ENCODE measurements around the gene PDCD1LG2. TPM values are rescaled to one million over a fixed set of nuclear protein-coding genes. Genes with fewer than 3 reads are reported as not detected.

The PDCD1LG2 gene
- total RNA-seq, 1 donor from 2014 or later, result 8.8 TPM

- peaks cover 19% of the 10 kb centered on the region for H3K4me1 ChIP-seq (ENCODE audit: insufficient read depth, low read length)
- no peak for DNase-seq (ENCODE audit: low read depth)
- Mint-ChIP-seq H3K9me3 (ENCODE audit: unreplicated experiment) (peaks cover 5% of the 10 kb centered on the region), H3K36me3 (ENCODE audit: low read depth, unreplicated experiment) (peaks cover 15% of the 10 kb centered on the region), H3K4me3 (ENCODE audit: unreplicated experiment) (no peak overlapping the region), H3K27me3 (ENCODE audit: low read depth, unreplicated experiment) (no peaks in the 10 kb centered on the region), H3K27ac (ENCODE audit: unreplicated experiment) (no peak overlapping the region), H3K4me1 (ENCODE audit: low read depth, unreplicated experiment) (peaks cover 27% of the 10 kb centered on the region)
- H3K9ac ChIP-seq (ENCODE audit: low read length), result no peak overlapping the region
- no peak overlapping the region for H3K4me2 ChIP-seq (ENCODE audit: low read length)
- no peaks in the 10 kb centered on the region for H3K27me3 ChIP-seq (ENCODE audit: insufficient read depth, low read length)
- no peak overlapping the region for H3K27ac ChIP-seq (ENCODE audit: low read depth, low read length)
- FAIRE-seq, result no peak
- H4K20me1 ChIP-seq (ENCODE audit: insufficient read depth, low read length), result no peaks in the 10 kb centered on the region
- no peak overlapping the region for H3K4me3 ChIP-seq (ENCODE audit: insufficient read depth, low read depth, low read length)
- no peak overlapping the region for H2AFZ ChIP-seq (ENCODE audit: low read depth, low read length)
- H3K9me3 ChIP-seq (ENCODE audit: insufficient read depth, low read depth, low read length), result no peaks in the 10 kb centered on the region
- no peak for TF ChIP-seq EZH2 (IDR thresholded peaks at IDR 0.05; ENCODE audit: insufficient read depth, low read length)
- no peak for TF ChIP-seq CTCF (IDR thresholded peaks at IDR 0.05; ENCODE audit: insufficient read depth, low read depth, low read length)
- H3K36me3 ChIP-seq (ENCODE audit: insufficient read depth, low read length), result peaks cover 2% of the 10 kb centered on the region
- no peaks in the 10 kb centered on the region for H3K79me2 ChIP-seq (ENCODE audit: insufficient read depth, low read length)
Observed at GRCh38 chr9:5559659-5560058, 49.3 kb downstream of the PDCD1LG2 start.

GRCh38 chr9:5560443-5561100 is 50.2 kb downstream of the PDCD1LG2 start:
- Histone ChIP-seq H3K9me3 (ENCODE audit: insufficient read depth, low read depth, low read length) (no peaks in the 10 kb centered on the region), H3K4me3 (ENCODE audit: insufficient read depth, low read depth, low read length) (no peak overlapping the region), H4K20me1 (ENCODE audit: insufficient read depth, low read length) (no peaks in the 10 kb centered on the region), H3K36me3 (ENCODE audit: insufficient read depth, low read length) (peaks cover 2% of the 10 kb centered on the region), H3K27ac (ENCODE audit: low read depth, low read length) (no peak overlapping the region), H3K79me2 (ENCODE audit: insufficient read depth, low read length) (no peaks in the 10 kb centered on the region), H2AFZ (ENCODE audit: low read depth, low read length) (no peak overlapping the region), H3K4me2 (ENCODE audit: low read length) (no peak overlapping the region), H3K27me3 (ENCODE audit: insufficient read depth, low read length) (no peaks in the 10 kb centered on the region), H3K4me1 (ENCODE audit: insufficient read depth, low read length) (peaks cover 17% of the 10 kb centered on the region), H3K9ac (ENCODE audit: low read length) (no peak overlapping the region)
- no peak for DNase-seq (ENCODE audit: low read depth)
- no peak for FAIRE-seq
- Mint-ChIP-seq H3K36me3 (ENCODE audit: low read depth, unreplicated experiment) (peaks cover 16% of the 10 kb centered on the region), H3K27me3 (ENCODE audit: low read depth, unreplicated experiment) (no peaks in the 10 kb centered on the region), H3K27ac (ENCODE audit: unreplicated experiment) (no peak overlapping the region), H3K4me1 (ENCODE audit: low read depth, unreplicated experiment) (peaks cover 25% of the 10 kb centered on the region), H3K9me3 (ENCODE audit: unreplicated experiment) (peaks cover 5% of the 10 kb centered on the region), H3K4me3 (ENCODE audit: unreplicated experiment) (no peak overlapping the region)
- TF ChIP-seq EZH2 (IDR thresholded peaks at IDR 0.05; ENCODE audit: insufficient read depth, low read length), result no peak
- TF ChIP-seq CTCF (IDR thresholded peaks at IDR 0.05; ENCODE audit: insufficient read depth, low read depth, low read length), result no peak

- Histone ChIP-seq H3K4me2 (ENCODE audit: low read length) (no peak overlapping the region), H3K27ac (ENCODE audit: low read depth, low read length) (no peak overlapping the region), H3K9ac (ENCODE audit: low read length) (no peak overlapping the region), H3K36me3 (ENCODE audit: insufficient read depth, low read length) (peaks cover 2% of the 10 kb centered on the region), H2AFZ (ENCODE audit: low read depth, low read length) (no peak overlapping the region), H3K4me1 (ENCODE audit: insufficient read depth, low read length) (peaks cover 17% of the 10 kb centered on the region), H3K9me3 (ENCODE audit: insufficient read depth, low read depth, low read length) (no peaks in the 10 kb centered on the region), H3K4me3 (ENCODE audit: insufficient read depth, low read depth, low read length) (no peak overlapping the region), H3K27me3 (ENCODE audit: insufficient read depth, low read length) (no peaks in the 10 kb centered on the region), H3K79me2 (ENCODE audit: insufficient read depth, low read length) (no peaks in the 10 kb centered on the region), H4K20me1 (ENCODE audit: insufficient read depth, low read length) (no peaks in the 10 kb centered on the region)
- Mint-ChIP-seq H3K4me1 (ENCODE audit: low read depth, unreplicated experiment) (peaks cover 29% of the 10 kb centered on the region), H3K27ac (ENCODE audit: unreplicated experiment) (no peak overlapping the region), H3K27me3 (ENCODE audit: low read depth, unreplicated experiment) (no peaks in the 10 kb centered on the region), H3K36me3 (ENCODE audit: low read depth, unreplicated experiment) (peaks cover 16% of the 10 kb centered on the region), H3K9me3 (ENCODE audit: unreplicated experiment) (peaks cover 5% of the 10 kb centered on the region), H3K4me3 (ENCODE audit: unreplicated experiment) (no peak overlapping the region)
- TF ChIP-seq EZH2 (IDR thresholded peaks at IDR 0.05; ENCODE audit: insufficient read depth, low read length) (no peak), CTCF (IDR thresholded peaks at IDR 0.05; ENCODE audit: insufficient read depth, low read depth, low read length) (no peak)
- no peak for DNase-seq (ENCODE audit: low read depth)
- no peak for FAIRE-seq
Observed at GRCh38 chr9:5561828-5562488, 51.6 kb downstream of the PDCD1LG2 start.

All from astrocyte (in vitro differentiated cells and primary cell).